WTC11 (cell line): ENCODE measurements around the gene HOXB8. TPM values are rescaled to one million over a fixed set of nuclear protein-coding genes. Genes with fewer than 3 reads are reported as not detected.
A peak's percentile ranks its signal among the peaks of the same experiment; 100 is the strongest.

ENCODE experiments used
- ATAC-seq: fragments of 200-7000 bp; cut with Tn5 transposase; 2 replicates; pipeline ENCODE4 v1.10.0; 2021; ENCODE audit warnings: mild to moderate bottlenecking, moderate library complexity
- CTCF ChIA-PET: fragments of 300-600 bp; sonication (Branson Sonifier 250); formaldehyde crosslinking; loops from one replicate; lab custom pipeline; 2021; ENCODE audit warnings: antibody characterized with exemption; lab: Charles Lee
- POLR2A ChIA-PET: fragments of 350-600 bp; sonication (Branson Sonifier 250); formaldehyde crosslinking; loops from one replicate; lab custom pipeline; 2021; ENCODE audit warnings: antibody characterized with exemption; lab: Charles Lee
- DNase-seq: peaks from one replicate; pipeline ENCODE4 v3.0.0; 2021; ENCODE audit warnings: low spot score
- H3K27ac Mint-ChIP-seq: 2 replicates; pipeline ENCODE4 v1.8.0; 2021; ENCODE audit warnings: mixed read lengths
- H3K27me3 Mint-ChIP-seq: 2 replicates; pipeline ENCODE4 v1.8.0; 2021; ENCODE audit warnings: low read depth, mild to moderate bottlenecking, moderate library complexity, mixed read lengths
- H3K36me3 Mint-ChIP-seq: 2 replicates; pipeline ENCODE4 v1.8.0; 2021; ENCODE audit warnings: mixed read lengths
- H3K4me1 Mint-ChIP-seq: 2 replicates; pipeline ENCODE4 v1.8.0; 2022; ENCODE audit warnings: mixed read lengths
- H3K4me3 Mint-ChIP-seq: 2 replicates; pipeline ENCODE4 v1.8.0; 2021; ENCODE audit warnings: mild to moderate bottlenecking, moderate library complexity, mixed read lengths
- H3K9me3 Mint-ChIP-seq: 2 replicates; pipeline ENCODE4 v1.8.0; 2021; ENCODE audit warnings: mixed read lengths
- ATF2 ChIP-seq: sonication (generic); formaldehyde crosslinking; IDR thresholded peaks from 2 replicates; pipeline ENCODE4 v1.8.1; 2022; ENCODE audit warnings: low read depth, missing genetic modification reagents, borderline replicate concordance
- CBFB ChIP-seq: sonication (generic); formaldehyde crosslinking; IDR thresholded peaks from 2 replicates; pipeline ENCODE4 v1.8.1; 2022; ENCODE audit warnings: mild to moderate bottlenecking, low read depth, missing genetic modification reagents
- CDX4 ChIP-seq: fragments of 250-450 bp; sonication (Bioruptor Pico); IDR thresholded peaks from 2 replicates; pipeline ENCODE4 v1.9.0; 2021; ENCODE audit warnings: moderate library complexity, mild to moderate bottlenecking, inconsistent platforms, borderline replicate concordance
- ETV6 ChIP-seq: sonication (generic); formaldehyde crosslinking; IDR thresholded peaks from 2 replicates; pipeline ENCODE4 v1.8.1; 2022; ENCODE audit warnings: mild to moderate bottlenecking, missing genetic modification reagents
- FOXJ3 ChIP-seq: sonication (generic); formaldehyde crosslinking; IDR thresholded peaks from 2 replicates; pipeline ENCODE4 v1.9.0; 2021; ENCODE audit warnings: missing genetic modification reagents, mild to moderate bottlenecking, borderline replicate concordance
- JUN ChIP-seq: sonication (generic); formaldehyde crosslinking; IDR thresholded peaks from 2 replicates; pipeline ENCODE4 v1.8.0; 2023; ENCODE audit warnings: mild to moderate bottlenecking, missing genetic modification reagents
- MYBL2 ChIP-seq: sonication (generic); formaldehyde crosslinking; IDR thresholded peaks from 2 replicates; pipeline ENCODE4 v1.8.1; 2023; ENCODE audit warnings: mild to moderate bottlenecking, moderate library complexity, missing genetic modification reagents
- OVOL2 ChIP-seq: fragments of 250-450 bp; sonication (Bioruptor Pico); IDR thresholded peaks from 2 replicates; pipeline ENCODE4 v1.9.0; 2021; ENCODE audit warnings: mild to moderate bottlenecking, borderline replicate concordance
- PREB ChIP-seq: sonication (generic); formaldehyde crosslinking; IDR thresholded peaks from 2 replicates; pipeline ENCODE4 v1.8.1; 2022; ENCODE audit warnings: mild to moderate bottlenecking, missing genetic modification reagents, moderate library complexity, borderline replicate concordance
- SMAD4 ChIP-seq: sonication (generic); formaldehyde crosslinking; IDR thresholded peaks from 2 replicates; pipeline ENCODE4 v1.8.0; 2022; ENCODE audit warnings: mild to moderate bottlenecking, missing genetic modification reagents
- SP1 ChIP-seq: sonication (generic); formaldehyde crosslinking; conservative IDR thresholded peaks from 2 replicates; pipeline ENCODE4 v1.8.1; 2022; ENCODE audit warnings: missing genetic modification reagents
- ZBTB21 ChIP-seq: sonication (generic); formaldehyde crosslinking; IDR thresholded peaks from 2 replicates; pipeline ENCODE4 v1.8.1; 2023; ENCODE audit warnings: mild to moderate bottlenecking, missing genetic modification reagents, borderline replicate concordance
- ZNF121 ChIP-seq: sonication (generic); formaldehyde crosslinking; IDR thresholded peaks from 2 replicates; pipeline ENCODE4 v1.8.0; 2023; ENCODE audit warnings: missing genetic modification reagents
- ZNF219 ChIP-seq: sonication (generic); formaldehyde crosslinking; IDR thresholded peaks from 2 replicates; pipeline ENCODE4 v1.8.0; 2023; ENCODE audit warnings: missing genetic modification reagents, mild to moderate bottlenecking, borderline replicate concordance
- ZNF317 ChIP-seq: sonication (generic); formaldehyde crosslinking; IDR thresholded peaks from 2 replicates; pipeline ENCODE4 v1.8.1; 2023; ENCODE audit warnings: low read depth, mild to moderate bottlenecking, moderate library complexity, missing genetic modification reagents, borderline replicate concordance
- ZNF423 ChIP-seq: fragments of 250-450 bp; sonication (Bioruptor Pico); IDR thresholded peaks from 2 replicates; pipeline ENCODE4 v2.1.2; 2022; ENCODE audit warnings: mild to moderate bottlenecking, moderate library complexity
- ZNF512 ChIP-seq: sonication (generic); formaldehyde crosslinking; IDR thresholded peaks from 2 replicates; pipeline ENCODE4 v1.8.1; 2022; ENCODE audit warnings: missing genetic modification reagents, borderline replicate concordance
- total RNA-seq: library from RNA; stranded (reverse); gene quantifications from 3 replicates; pipeline ENCODE4 v1.2.3, GENCODE V29; 2021
- TF ChIP-seq, protein P1 (sequence below): sonication (generic); formaldehyde crosslinking; IDR thresholded peaks from 2 replicates; pipeline ENCODE4 v1.8.1; 2023; ENCODE audit warnings: mild to moderate bottlenecking, moderate library complexity, missing genetic modification reagents
- TF ChIP-seq, protein P2 (sequence below): sonication (generic); formaldehyde crosslinking; IDR thresholded peaks from 2 replicates; pipeline ENCODE4 v1.8.0; 2022; ENCODE audit warnings: mild to moderate bottlenecking, missing genetic modification reagents
- TF ChIP-seq, protein P3 (sequence below): sonication (generic); formaldehyde crosslinking; conservative IDR thresholded peaks from 2 replicates; pipeline ENCODE4 v1.8.1; 2023; ENCODE audit warnings: mild to moderate bottlenecking, low read depth, missing genetic modification reagents, moderate library complexity

Gene HOXB8
- total RNA-seq, 1 experiment from 2014 or later: not detected

GRCh38 chr17:48611681-48612455 lies 3.2 kb downstream of the HOXB8 start:
- peaks cover 100% of the 10 kb centered on the region; the same call in 1 of the 2 replicates for H3K27me3 Mint-ChIP-seq
- POLR2A ChIA-PET: no interaction called here

More at GRCh38 chr17:48611681-48612455, 3.2 kb downstream of the HOXB8 start:
- no peak overlapping the region for H3K27ac Mint-ChIP-seq
- CTCF ChIA-PET: no interaction called here
- H3K4me3 Mint-ChIP-seq: 0 out of 2 replicates have a peak overlapping the region, but pooled peaks have one; percentile 25
- H3K36me3 Mint-ChIP-seq: 0 out of 2 replicates have a peak, but pooled peaks cover 2% of the 10 kb centered on the region
- H3K9me3 Mint-ChIP-seq: no peaks in the 10 kb centered on the region
- TF ChIP-seq JUN (no peak), ZBTB21 (no peak), ETV6 (CRISPR knock-in tag) (no peak), SMAD4 (no peak), CBFB (CRISPR knock-in tag) (no peak), CDX4 (CRISPR knock-in tag) (no peak), OVOL2 (CRISPR knock-in tag) (no peak), ATF2 (CRISPR knock-in tag) (no peak), ZNF512 (CRISPR knock-in tag) (no peak), ZNF317 (CRISPR knock-in tag) (no peak), ZNF219 (CRISPR knock-in tag) (no peak), MYBL2 (CRISPR knock-in tag) (no peak), ZNF121 (no peak), ZNF423 (CRISPR knock-in tag) (no peak), SP1 (CRISPR knock-in tag) (no peak), FOXJ3 (CRISPR knock-in tag) (no peak), PREB (no peak)
- TF ChIP-seq, protein P1, sequence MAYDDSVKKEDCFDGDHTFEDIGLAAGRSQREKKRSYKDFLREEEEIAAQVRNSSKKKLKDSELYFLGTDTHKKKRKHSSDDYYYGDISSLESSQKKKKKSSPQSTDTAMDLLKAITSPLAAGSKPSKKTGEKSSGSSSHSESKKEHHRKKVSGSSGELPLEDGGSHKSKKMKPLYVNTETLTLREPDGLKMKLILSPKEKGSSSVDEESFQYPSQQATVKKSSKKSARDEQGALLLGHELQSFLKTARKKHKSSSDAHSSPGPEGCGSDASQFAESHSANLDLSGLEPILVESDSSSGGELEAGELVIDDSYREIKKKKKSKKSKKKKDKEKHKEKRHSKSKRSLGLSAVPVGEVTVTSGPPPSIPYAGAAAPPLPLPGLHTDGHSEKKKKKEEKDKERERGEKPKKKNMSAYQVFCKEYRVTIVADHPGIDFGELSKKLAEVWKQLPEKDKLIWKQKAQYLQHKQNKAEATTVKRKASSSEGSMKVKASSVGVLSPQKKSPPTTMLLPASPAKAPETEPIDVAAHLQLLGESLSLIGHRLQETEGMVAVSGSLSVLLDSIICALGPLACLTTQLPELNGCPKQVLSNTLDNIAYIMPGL: no peak
- TF ChIP-seq, protein P2, sequence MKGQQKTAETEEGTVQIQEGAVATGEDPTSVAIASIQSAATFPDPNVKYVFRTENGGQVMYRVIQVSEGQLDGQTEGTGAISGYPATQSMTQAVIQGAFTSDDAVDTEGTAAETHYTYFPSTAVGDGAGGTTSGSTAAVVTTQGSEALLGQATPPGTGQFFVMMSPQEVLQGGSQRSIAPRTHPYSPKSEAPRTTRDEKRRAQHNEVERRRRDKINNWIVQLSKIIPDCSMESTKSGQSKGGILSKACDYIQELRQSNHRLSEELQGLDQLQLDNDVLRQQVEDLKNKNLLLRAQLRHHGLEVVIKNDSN (CRISPR knock-in tag): no peak
- TF ChIP-seq, protein P3, sequence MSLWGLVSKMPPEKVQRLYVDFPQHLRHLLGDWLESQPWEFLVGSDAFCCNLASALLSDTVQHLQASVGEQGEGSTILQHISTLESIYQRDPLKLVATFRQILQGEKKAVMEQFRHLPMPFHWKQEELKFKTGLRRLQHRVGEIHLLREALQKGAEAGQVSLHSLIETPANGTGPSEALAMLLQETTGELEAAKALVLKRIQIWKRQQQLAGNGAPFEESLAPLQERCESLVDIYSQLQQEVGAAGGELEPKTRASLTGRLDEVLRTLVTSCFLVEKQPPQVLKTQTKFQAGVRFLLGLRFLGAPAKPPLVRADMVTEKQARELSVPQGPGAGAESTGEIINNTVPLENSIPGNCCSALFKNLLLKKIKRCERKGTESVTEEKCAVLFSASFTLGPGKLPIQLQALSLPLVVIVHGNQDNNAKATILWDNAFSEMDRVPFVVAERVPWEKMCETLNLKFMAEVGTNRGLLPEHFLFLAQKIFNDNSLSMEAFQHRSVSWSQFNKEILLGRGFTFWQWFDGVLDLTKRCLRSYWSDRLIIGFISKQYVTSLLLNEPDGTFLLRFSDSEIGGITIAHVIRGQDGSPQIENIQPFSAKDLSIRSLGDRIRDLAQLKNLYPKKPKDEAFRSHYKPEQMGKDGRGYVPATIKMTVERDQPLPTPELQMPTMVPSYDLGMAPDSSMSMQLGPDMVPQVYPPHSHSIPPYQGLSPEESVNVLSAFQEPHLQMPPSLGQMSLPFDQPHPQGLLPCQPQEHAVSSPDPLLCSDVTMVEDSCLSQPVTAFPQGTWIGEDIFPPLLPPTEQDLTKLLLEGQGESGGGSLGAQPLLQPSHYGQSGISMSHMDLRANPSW (CRISPR knock-in tag): no peak
- TF ChIP-seq, all 79 proteins: peak for 0
- peaks cover 29% of the 10 kb centered on the region for H3K4me1 Mint-ChIP-seq
- ATAC-seq (peak; percentile 28), DNase-seq (peak; percentile 64)
